ELF-1 (cell line): ENCODE results near the gene LATS2.

Source experiments
- DNase-seq: peaks from one replicate; pipeline ENCODE4 v3.0.0-alpha.2; 2016; ENCODE audit warnings: low read depth, low spot score

The LATS2 gene

GRCh38 chr13:21048901-21049698 is 12.3 kb downstream of the LATS2 start:
- DNase-seq: no peak

GRCh38 chr13:21047591-21048282 is 13.6 kb downstream of the LATS2 start:
- DNase-seq: no peak

- DNase-seq: no peak
These were observed 14.3 kb downstream of the LATS2 start for GRCh38 chr13:21047087-21047486.

GRCh38 chr13:21046203-21046602 is 15.2 kb downstream of the LATS2 start:
- DNase-seq: no peak

GRCh38 chr13:21045100-21045499 is 16.3 kb downstream of the LATS2 start:
- DNase-seq: no peak

GRCh38 chr13:21043898-21044297 is 17.5 kb downstream of the LATS2 start:
- no peak for DNase-seq

DNA sequence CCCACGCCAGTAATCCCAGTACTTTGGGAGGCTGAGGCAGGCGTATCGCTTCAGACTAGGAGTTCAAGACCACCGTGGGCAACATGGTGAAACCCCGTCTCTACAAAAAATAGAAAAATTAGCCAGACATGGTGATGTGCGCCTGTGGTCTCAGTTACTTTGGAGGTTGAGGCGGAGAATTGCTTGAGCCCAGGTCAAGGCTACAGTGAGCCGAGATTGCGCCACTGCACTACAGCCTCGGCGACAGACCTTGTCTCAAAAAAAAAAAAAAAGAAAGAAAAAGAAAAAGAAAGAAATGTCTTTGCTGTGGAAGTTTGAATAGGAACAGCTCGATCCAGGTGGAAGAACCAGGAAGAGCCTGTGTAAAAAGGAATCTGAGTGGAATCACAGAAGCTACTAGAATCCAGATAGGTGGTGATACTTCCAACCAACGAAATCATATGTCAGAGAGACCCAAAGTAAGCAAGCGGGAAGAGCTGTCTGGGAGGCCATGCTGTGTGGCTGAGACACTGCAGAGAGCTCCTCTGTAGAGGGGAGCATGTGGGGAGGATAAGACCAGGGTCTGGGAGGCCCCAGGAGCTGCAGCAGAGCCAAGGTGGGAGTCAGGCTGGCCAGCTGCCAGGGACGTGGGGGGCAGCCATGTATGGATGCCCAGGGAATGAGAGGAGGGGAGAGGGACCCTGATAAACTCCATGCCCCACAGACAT is 21.1 kb downstream of the LATS2 start:
- no peak for DNase-seq

- no peak for DNase-seq
These were observed 22.1 kb downstream of the LATS2 start for GRCh38 chr13:21039097-21039800.

DNA sequence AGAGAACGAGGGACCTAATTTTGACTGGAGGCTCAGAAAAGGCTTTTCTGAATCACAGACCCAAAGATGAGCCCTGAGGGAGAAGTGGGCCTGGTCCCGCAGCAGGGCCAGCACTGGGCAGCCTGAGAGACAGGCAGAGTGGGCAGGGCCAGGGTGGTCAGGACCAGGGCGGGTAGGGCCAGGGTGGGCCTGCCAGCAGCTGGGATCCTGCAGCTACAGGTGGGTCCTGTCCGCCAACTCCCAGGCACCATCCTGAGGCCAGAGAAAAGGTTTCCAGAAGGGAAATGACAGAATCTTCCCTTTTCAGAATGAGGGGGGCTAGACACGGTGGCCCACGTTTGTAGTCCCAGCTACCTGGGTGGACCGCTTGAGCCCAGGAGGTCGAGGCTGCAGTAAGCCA is 23.7 kb downstream of the LATS2 start:
- no peak for DNase-seq

DNA sequence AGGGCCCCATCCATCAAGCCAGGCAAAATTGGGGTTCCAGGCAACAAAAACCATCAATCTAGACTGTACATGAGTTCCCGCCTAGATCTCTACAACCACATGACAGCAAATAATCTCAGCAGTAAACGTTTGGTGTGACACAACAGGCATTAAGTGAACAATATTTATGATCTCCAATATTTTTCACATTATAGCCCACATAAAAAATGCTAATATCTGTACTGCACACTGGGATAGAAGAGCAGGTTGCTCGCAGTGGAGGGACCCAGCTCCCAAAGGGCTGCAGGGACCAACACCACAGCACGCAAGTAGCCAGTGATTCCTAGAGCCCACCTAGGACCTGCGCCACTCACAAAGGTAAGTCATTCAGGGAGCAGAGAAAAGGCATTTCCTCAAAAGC is 25.9 kb downstream of the LATS2 start:
- DNase-seq: no peak

DNA sequence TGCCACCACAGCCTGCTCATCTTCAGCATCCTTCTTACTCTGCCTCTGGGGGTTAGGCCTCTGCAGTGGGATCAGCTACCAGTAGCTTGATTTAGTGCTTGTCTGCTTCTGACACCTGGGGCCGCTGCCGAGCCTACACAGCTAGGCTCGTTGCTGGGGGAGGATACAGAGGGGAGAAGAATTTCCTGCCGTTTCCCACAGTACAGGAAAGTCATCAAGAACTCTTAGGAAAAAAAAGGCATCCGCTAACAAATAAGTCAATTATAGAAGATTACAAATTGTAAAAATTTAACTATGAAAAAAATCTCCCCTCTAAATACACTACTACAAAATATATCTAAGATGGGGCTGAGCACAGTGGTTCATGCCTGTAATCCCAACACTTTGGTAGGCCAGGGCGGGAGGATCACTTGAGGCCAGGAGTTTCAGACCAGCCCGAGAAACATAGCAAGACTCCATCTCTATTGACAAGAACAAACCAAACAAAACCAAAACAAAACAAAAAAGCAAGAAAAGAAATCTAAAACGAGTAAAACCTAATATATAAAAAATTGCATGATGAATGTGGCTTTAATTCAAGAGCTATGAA is 26.7 kb downstream of the LATS2 start:
- DNase-seq: peak; percentile 65

DNA sequence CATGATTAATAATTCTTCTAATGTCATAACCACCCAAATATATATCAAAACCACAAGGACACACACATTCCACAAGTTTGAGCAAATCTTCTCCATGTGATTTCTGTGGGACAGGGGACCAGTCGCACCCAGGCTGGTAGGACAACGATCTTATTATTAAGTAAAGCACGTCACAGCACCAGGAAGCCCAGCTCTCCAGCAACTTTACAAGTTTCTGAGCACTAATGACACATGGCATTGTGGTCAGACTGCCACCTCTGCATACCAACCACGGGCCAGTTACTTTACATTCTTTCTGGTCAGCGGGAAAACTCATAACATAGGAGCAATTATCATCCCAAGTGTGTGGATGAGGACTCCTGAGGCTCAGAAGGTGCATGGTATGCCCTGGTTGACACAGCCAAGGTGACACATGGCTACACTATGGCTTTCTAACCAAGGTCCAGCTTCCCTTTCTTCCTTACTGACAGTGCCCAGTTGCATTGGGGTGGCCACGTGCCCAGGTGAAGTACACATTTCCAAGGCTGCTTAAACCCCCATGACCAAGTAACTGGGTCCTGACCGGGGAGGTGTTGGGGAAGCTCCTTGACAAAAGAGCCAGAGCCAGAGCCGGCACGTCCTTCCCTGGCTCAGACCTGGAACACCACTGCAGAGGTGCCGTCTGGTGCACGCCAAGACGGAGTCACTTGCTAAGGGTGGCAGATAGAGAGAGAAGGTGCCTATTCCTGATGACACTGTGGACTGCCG is 27.4 kb downstream of the LATS2 start:
- DNase-seq: no peak

DNA sequence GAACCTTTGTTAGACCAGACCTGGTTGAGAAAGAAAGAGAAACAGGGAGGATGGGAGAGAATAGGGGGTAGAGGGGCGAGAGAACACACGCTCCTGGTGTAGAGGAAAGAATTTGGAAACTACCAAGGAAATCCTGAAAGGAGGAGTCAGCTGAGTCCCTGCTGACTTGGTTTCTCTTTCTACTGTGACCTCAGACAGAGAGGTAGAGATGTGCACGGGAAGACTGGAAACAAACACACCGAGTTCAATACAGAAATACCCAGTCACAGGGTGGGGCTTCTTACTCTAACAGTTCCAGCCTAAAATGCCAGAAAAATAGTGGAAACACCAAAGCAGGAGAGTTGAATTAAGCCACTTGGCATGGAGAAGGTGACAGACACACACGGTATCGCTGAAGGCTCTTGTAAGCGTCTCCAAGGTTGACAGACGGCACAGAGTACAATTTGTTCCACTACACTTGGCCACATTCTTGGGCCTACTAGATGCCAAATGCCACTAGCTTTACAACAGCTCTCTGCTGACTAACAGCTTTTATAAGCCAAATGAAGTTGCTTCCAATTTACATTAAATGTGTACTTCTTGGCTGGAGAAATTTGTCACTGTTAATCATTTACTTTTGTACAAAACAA is 28.1 kb downstream of the LATS2 start:
- DNase-seq: no peak

- no peak for DNase-seq
These were observed 28.7 kb downstream of the LATS2 start for GRCh38 chr13:21032656-21033055.

- no peak for DNase-seq
These were observed 29.7 kb downstream of the LATS2 start for GRCh38 chr13:21031594-21032275.

DNA sequence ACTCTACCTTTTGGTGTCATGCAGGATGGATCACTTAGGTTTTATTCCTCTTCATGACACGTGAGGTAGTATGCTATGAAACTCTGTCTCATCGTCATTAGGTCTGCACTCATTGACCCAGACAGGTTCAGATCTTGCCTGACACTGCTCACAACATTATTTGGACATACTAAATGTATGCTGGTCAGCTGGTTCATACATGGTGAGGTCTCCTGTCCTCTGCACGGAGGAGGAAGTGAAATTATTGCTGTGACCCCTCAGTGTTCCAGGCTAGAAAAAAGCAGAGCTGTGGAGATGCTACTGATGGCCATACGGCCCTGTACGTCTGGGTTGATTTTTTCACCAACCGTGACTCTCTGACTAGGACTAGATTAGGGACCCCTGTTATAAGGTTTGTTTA is 35.8 kb downstream of the LATS2 start:
- no peak for DNase-seq

DNA sequence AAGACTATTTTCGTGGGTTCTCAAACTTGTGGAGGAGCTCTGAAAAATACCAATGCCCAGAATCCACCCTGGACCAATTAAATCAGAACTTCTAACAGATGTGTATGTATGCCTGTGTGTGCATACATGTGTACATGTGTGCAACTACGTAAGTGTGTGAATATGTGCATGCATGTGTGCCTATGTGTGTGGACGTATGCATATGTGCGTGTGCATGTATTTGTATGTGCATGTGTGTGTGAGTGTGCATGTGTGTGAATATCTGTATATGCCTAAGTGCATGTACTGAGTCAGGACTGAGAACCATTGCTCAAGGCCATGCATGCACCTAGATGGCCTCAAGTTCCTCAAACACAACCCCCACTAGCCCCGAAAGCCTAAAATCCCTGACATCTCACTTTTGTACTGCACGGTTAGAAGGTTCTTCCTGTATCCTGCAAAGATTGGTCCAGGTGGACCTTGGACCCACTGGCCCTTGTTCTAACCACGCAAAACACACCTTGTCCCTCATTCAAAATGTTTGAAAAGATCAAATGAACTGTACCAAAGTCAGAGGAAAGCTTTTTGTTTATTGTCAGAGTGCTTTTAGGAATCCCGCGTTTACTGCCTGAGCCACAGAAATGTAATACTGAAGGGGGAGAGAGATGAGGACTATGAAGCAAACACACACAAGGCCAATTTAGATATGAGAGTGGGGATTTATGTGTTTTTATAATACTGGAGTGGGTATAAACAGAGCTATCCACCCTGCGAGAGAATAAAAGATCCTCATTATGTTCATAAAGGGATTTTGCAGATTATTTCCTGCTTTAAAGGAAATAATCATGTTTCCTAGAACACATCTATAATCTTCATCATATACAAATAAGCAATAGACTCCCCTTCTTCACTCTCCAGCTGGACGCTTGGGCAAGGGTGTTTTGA is 39.1 kb downstream of the LATS2 start:
- DNase-seq: no peak

- DNase-seq: no peak
These were observed 40.8 kb downstream of the LATS2 start for GRCh38 chr13:21020581-21020980.

DNA sequence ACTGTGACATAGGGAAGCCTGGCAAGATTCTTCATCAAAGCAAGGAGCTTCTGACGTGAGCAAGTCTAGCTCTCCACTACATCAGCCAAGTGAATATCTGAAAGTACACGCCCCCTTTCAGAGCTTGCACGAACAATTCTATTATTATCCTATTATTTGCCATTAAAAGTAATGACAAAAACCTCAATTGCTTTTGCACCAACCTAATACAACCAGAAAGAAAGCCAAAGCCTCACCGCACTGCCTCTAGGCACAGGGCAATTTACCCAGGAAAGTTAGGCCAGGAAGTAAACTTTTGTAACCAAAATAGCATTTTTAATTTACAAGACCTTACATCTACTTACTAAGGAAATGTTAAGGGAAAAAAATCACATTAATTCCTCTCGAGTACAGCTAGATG is 41.2 kb downstream of the LATS2 start:
- DNase-seq: no peak
